ENCODE results near the gene GCN1. TPM values are rescaled to one million over a fixed set of nuclear protein-coding genes. Genes with fewer than 3 reads are reported as not detected.

GCN1 gene
- total and polyA plus RNA-seq, 2 donors (not counting 3 experiments of a cell fraction or from before 2014, with no cell fraction given), result 30.1 to 101 TPM

DNA sequence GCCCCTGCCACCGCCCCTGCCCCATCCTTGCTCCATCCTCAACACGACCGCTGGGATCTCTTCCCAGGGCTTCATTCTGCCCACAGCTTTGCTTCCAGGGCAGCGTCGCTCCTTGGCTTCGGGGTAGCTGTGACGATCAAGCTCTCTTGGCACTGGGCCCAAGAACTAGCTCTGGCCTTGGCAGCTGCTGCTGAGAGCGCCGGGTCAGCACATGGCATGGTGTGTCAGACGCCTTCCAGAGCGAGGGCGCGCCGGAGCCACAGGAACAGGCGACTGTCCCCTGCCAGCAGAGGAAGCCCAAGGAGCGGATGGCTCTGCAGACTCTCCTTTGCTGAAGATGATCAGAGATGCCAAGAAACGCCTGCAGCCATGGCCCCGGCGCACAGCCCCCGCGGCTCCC, 93.9 kb downstream of the GCN1 start:
- FAIRE-seq (peak; percentile 28), DNase-seq (ENCODE audit: low read depth, low spot score) (peak; percentile 36)
- Histone ChIP-seq H3K4me3 (replicated peaks in 1 of 3; ENCODE audit: insufficient read depth in 1 of 3, low read depth in 1 of 3, low read length in 3 of 3) (no peak overlapping the region), H3K9me3 (replicated peaks; ENCODE audit: control insufficient read depth, insufficient read depth, low read length) (no peaks in the 10 kb centered on the region), H3K9me1 (replicated peaks; ENCODE audit: control insufficient read depth, extremely low read depth, insufficient read depth, low read length) (no peaks in the 10 kb centered on the region), H3K4me2 (ENCODE audit: insufficient read depth, low read length) (no peak overlapping the region), H2AFZ (ENCODE audit: low read depth, low read length) (no peak overlapping the region), H3K4me1 (ENCODE audit: control insufficient read depth, extremely low read depth, insufficient read depth, low read length) (no peaks in the 10 kb centered on the region), H3K27me3 (ENCODE audit: control insufficient read depth in 2 of 2, insufficient read depth in 2 of 2, low read length in 2 of 2) (no peaks in the 10 kb centered on the region), H3K79me2 (ENCODE audit: control insufficient read depth, insufficient read depth, low read length) (peaks cover 59% of the 10 kb centered on the region), H4K20me1 (replicated peaks; ENCODE audit: control insufficient read depth, extremely low read depth, insufficient read depth, low read length) (no peaks in the 10 kb centered on the region), H3K27ac (ENCODE audit: insufficient read depth, low read depth, low read length) (no peak overlapping the region), H3K36me3 (ENCODE audit: control insufficient read depth in 2 of 2, extremely low read depth in 1 of 2, insufficient read depth in 2 of 2, low read length in 2 of 2) (peaks cover 5 to 46% of the 10 kb centered on the region in 2 experiments), H3K9ac (replicated peaks; ENCODE audit: extremely low read depth, insufficient read depth, low read length) (no peak overlapping the region)
- dilution Hi-C loops (cut with MboI; ENCODE audit: extremely low pct_ligation_motif_present, low sequenced_read_pairs) (no loop called here), intact Hi-C loops (cut with micrococcal nuclease) (no loop called here)
- no TSS peak for BruUV-seq (replicated peaks)
- ChIA-PET CTCF (interaction anchor here (0.9 to 1.4 kb wide), 3 partner anchors 8 to 14 kb away, joined by 3 to 6 read pairs (median 4); no protein-coding TSS in a partner anchor), POLR2A (interaction anchor here (1.2 kb wide), 1 partner anchor 11 kb away, joined by 3 read pairs; no protein-coding TSS in a partner anchor)
- TF ChIP-seq GATA2 (IDR thresholded peaks at IDR 0.05; ENCODE audit: insufficient read depth, insufficient read length, low read depth, low read length) (no peak), MYC (IDR thresholded peaks at IDR 0.05; ENCODE audit: low read depth, low read length) (no peak), POLR2AphosphoS5 (IDR thresholded peaks at IDR 0.05; ENCODE audit: insufficient read depth, low read depth, low read length) (no peak), FOS (IDR thresholded peaks at IDR 0.05; ENCODE audit: borderline replicate concordance, insufficient read depth, low read length) (no peak), JUN (IDR thresholded peaks at IDR 0.05; ENCODE audit: borderline replicate concordance, insufficient read depth, insufficient read length, low read depth) (no peak), EZH2 (IDR thresholded peaks at IDR 0.05; ENCODE audit: borderline replicate concordance, low read depth, low read length, severe bottlenecking) (no peak), MAX (IDR thresholded peaks at IDR 0.05; ENCODE audit: insufficient read depth, insufficient read length) (no peak), POLR2A (IDR thresholded peaks at IDR 0.05; ENCODE audit: low read depth, low read length) (no peak)
- TF ChIP-seq, protein P1, sequence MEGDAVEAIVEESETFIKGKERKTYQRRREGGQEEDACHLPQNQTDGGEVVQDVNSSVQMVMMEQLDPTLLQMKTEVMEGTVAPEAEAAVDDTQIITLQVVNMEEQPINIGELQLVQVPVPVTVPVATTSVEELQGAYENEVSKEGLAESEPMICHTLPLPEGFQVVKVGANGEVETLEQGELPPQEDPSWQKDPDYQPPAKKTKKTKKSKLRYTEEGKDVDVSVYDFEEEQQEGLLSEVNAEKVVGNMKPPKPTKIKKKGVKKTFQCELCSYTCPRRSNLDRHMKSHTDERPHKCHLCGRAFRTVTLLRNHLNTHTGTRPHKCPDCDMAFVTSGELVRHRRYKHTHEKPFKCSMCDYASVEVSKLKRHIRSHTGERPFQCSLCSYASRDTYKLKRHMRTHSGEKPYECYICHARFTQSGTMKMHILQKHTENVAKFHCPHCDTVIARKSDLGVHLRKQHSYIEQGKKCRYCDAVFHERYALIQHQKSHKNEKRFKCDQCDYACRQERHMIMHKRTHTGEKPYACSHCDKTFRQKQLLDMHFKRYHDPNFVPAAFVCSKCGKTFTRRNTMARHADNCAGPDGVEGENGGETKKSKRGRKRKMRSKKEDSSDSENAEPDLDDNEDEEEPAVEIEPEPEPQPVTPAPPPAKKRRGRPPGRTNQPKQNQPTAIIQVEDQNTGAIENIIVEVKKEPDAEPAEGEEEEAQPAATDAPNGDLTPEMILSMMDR (IDR thresholded peaks at IDR 0.05; ENCODE audit: extremely low read depth in 1 of 2, insufficient read depth in 1 of 2, low read depth in 1 of 2, low read length in 2 of 2), result no peak

All from endothelial cell of umbilical vein (primary cell).